Activated T-cell treated with anti-CD3 and anti-CD28 coated beads, Interleukin-2, amount 50 U/mL, for 48 hours (primary cell): ENCODE results near the gene ADGRA1.
"Not testable (repeated sequence)": the region's sequence is repeated elsewhere in the genome, so short reads cannot be mapped to it uniquely, and the experiment has no call there.

Experiments used
- DNase-seq, 2 experiments: peaks; one replicate each; pipeline ENCODE4 v3.0.0-alpha.2; 2020

Gene ADGRA1, protein sequence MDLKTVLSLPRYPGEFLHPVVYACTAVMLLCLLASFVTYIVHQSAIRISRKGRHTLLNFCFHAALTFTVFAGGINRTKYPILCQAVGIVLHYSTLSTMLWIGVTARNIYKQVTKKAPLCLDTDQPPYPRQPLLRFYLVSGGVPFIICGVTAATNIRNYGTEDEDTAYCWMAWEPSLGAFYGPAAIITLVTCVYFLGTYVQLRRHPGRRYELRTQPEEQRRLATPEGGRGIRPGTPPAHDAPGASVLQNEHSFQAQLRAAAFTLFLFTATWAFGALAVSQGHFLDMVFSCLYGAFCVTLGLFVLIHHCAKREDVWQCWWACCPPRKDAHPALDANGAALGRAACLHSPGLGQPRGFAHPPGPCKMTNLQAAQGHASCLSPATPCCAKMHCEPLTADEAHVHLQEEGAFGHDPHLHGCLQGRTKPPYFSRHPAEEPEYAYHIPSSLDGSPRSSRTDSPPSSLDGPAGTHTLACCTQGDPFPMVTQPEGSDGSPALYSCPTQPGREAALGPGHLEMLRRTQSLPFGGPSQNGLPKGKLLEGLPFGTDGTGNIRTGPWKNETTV

DNA sequence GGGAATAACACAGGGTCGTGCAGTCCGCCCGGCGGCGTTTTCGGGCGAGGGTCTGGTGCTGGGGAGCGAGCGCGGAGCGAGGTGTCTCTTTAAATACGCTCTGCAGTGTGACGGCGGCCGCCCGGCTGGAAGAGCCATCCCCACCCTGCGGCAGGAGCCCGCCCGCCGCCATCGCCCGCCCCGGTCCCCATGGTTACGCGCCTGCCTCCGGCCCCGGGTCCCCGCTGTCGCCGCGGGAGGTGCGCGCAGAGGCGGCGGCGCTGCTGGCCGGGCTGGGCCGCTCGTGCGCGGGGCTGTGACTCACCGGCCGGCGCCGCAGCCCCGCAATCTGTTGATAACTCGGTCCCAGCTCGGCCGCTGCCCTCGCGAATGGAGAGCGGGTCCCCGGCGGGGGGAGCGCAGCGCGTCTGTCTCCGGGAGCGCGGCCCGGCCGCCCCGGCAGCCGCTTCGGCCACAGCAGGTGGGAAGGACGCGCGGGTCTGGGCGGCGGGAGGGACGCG is at the start of gene ADGRA1:
ADGRA1 (plus strand) TSS at position 246 of the 500 bp plus-strand sequence. CDS start 986 bp downstream, outside the sequence.
- no peak for DNase-seq

- no peak for DNase-seq
Observed at GRCh38 chr10:133038036-133038823, 49.5 kb upstream of the ADGRA1 start.

DNA sequence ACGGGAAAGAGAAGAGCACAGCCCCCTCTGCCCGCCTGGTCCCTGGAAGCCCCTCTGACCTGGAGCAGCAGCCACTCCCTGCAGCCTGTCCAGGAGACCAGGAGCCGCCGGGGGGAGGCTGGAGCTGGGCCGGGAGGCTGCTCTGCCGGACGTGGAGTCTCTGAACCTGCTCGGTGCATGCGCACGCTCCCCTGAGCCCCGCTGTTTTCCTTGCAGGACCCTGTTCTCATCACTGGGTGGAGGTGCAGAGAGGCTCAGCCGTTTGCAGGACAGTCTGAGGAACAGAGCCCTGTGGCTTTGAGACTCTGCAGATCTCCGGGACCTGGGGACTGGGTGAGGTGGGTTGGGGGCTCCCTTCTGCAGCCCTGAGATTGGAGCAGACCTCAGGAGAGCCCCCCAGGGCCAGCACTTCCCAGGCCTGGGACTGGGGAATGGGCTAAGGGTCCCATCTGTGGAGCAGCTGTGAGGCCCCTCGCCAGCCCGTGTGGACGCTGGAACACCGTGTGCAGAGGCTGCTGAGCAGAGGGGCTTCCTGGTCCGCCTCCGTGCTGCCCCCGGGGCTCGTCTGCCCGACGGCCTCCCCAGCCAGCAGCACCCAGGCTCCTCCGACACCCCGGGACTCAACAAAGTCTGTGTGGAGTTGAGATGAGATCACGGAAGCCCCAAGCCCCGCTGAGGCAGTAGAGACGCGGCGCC is 48.5 kb upstream of the ADGRA1 start:
- DNase-seq: no peak

GRCh38 chr10:133039803-133040165 is 47.9 kb upstream of the ADGRA1 start:
- DNase-seq: no peak

GRCh38 chr10:133040198-133040597 is 47.5 kb upstream of the ADGRA1 start:
- no peak for DNase-seq

DNA sequence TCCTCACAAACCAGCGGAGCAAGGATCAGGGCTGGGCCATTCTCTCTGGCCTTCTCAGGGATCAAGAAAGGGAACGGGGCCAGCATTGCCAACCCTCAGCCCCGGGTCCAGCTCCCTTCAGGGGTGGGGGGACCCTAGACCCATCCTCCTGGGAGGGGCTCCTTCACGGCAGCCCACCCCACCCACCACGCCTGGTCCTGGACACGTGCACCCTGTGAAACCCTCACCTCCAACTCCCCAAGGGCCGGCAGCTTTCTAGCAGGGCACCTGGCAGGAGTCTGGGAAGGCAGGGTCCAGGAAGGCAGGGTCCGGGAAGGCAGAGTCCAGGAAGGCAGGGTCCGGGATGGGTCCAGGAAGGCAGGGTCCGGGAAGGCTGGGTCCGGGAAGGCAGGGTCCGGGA is 46.6 kb upstream of the ADGRA1 start:
- no peak for DNase-seq

- DNase-seq: no peak
Observed at GRCh38 chr10:133042061-133042460, 45.7 kb upstream of the ADGRA1 start.

DNA sequence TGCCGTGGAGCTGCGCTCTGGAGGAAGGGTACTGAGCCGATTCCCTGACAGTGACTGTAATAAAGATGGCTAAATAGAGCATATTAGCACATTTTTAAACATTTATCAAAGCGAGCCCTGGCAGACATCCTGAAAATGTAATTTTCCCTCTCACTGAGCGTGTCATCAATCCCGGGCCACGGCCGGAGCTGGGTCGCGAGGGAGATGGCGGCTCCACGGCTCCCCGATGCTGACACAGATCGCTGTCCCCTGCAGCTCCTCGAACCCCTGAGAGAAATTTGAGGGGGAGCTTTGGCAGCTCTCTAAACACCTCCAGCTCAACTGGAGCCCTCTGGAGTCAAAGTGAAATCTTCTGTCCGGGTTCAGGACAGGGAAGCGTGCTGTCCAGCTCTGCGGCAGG is 44.9 kb upstream of the ADGRA1 start:
- DNase-seq: no peak

- DNase-seq: no peak
Observed at GRCh38 chr10:133043541-133044225, 44.0 kb upstream of the ADGRA1 start.

DNA sequence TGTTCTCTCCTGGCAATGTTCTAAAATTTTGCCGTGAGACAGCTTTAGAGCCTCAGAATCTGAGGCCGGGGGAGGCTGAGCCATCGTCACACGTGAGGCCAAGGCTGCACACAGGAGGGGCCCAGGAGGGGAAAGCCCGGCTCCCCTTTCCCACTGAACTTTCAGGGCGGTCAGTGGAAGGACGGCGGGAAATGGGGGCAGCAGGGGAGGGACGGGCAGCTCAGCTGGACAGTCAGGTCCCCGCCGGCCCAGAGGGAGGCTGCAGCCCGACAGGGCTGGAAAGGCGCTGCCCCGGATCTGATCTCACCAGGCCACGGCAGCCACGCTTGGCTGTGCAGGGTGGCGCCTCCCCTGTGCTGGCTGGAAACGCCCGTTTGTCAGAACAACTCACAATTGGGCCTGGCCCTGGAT is 43.3 kb upstream of the ADGRA1 start:
- DNase-seq: no peak

DNA sequence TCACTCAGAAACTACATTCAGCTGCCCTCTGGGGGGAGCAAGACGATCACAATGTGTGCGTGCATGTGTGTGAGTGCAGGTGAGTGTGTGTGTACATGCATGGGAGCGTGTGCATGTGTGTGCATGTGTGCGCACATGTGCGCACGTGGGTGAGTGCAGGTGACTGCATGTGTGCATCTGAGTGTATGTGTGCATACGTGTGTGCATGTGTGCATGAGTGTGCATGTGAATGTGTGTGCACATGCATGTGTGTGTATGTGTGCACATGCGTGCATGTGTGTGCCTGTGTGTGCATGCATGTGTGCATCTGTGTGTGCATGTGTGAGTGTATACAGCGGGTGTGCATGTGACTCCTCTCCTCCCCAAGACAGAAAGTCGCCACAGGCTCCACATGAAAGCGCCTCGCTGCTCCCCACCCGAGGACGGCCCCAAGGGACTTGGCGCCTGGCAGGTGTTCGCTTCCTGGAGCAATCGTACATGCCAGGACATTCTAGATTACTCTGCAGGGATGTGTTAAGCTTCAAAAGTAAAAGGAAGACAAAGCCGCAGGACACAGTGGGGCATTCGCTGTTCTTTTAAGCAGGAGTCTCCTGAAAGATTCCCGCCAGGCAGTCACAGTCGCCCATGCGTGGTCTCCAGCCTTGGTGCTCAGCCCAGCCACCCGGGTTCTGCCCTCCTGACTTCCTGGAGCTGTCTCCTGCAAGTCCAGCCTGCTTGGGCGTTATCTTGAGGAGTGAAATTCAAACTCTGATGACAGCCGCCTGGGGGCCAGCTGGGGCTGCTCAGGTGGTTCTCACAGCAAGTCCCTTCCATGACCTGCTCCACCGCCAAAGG is 42.0 kb upstream of the ADGRA1 start:
- DNase-seq: no peak

- no peak for DNase-seq
Observed at GRCh38 chr10:133046390-133046765, 41.3 kb upstream of the ADGRA1 start.

DNA sequence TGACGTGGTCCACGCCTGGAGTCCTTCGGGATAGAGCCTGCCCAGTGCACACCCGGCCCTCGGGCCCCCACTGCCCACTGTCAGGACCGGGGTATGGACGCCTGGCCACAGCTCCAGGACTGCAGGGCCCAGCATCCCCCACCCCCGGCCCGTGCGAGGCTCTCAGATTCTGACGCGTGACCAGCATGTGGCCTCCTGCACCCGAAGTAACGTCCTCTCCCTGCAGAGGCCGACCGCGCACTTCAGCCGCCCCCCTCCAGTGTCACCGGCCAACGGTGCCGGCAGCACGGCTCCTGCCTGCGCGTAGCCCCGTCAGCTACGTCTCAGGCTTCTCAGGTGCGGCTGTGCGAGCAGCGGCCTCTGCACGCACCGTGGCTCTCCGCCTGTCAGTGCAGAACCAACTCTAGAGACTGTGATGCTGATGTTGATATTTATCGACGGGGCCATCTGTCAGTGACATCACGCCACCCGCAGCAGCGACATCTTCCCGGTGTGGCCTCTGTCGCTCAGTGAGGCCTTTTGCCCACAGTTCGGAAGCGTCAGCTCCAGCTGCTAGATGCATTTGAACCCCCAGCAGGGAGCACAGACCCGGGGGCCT is 40.1 kb upstream of the ADGRA1 start:
- DNase-seq: no peak

GRCh38 chr10:133048266-133048665 is 39.5 kb upstream of the ADGRA1 start:
- no peak for DNase-seq

DNA sequence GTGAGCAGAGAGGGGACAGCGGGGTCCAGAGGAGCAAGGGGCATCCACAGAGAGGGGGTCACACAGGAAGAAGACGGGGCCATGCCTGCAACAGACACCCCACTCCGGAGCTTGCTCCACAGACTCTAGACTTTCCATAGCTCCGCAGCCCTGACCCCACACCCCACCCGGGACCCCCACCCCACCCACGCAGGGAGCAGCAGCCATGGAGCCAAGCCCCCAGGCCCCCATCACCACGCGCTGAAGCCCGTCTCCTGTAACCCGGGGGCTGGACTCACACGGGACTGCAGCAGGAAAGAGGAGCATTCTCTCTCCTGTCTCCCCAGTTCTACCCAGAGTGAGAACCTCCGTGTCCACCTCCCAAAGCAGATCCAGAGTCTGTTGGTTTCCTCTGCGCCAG is 38.8 kb upstream of the ADGRA1 start:
- DNase-seq: no peak

GRCh38 chr10:133049639-133050038 is 38.1 kb upstream of the ADGRA1 start:
- DNase-seq: no peak

- no peak for DNase-seq
Observed at GRCh38 chr10:133050371-133050770, 37.4 kb upstream of the ADGRA1 start.

GRCh38 chr10:133052076-133052475 is 35.6 kb upstream of the ADGRA1 start:
- DNase-seq: no peak

DNA sequence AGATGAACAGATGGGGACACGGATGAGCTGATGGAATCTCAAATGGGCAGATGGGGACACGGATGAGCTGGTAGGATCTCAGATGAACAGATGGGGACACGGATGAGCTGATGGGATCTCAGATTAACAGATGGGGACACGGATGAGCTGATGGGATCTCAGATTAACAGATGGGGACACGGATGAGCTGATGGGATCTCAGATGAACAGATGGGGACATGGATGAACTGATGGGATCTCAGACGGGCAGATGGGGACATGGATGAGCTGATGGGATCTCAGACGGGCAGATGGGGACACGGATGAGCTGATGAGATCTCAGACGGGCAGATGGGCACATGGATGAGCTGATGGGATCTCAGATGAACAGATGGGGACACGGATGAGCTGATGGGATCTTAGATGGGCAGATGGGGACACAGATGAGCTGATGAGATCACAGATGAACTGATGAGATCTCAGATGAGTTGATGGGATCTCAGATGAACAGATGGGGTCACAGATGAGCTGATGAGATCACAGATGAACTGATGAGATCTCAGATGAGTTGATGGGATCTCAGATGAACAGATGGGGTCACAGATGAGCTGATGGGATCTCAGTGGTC is 34.1 kb upstream of the ADGRA1 start:
- not testable (repeated sequence) for DNase-seq

DNA sequence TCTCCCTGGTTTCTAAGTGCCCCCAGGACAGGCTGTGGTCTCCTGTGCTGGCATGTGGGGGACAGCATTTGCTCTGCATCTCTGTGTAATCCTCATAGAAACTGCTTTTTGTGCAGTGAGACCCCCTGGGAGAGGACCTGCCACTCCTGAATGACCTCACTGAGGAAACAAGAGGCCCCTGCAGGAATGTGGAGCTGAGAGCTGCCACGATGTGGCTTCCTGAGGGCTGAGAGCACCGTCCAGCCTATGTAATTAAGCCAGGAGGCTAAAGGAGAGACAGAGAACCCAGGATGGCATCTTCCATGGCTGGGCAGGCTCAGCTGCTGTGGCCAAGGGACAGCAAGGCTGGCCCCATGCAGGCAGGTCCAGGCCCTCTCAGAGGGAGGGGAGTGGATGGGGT is 32.3 kb upstream of the ADGRA1 start:
- no peak for DNase-seq

GRCh38 chr10:133056001-133056400 is 31.7 kb upstream of the ADGRA1 start:
- DNase-seq: no peak
